ENCODE measurements around the gene CD163. TPM values are rescaled to one million over a fixed set of nuclear protein-coding genes. Genes with fewer than 3 reads are reported as not detected.
A peak's percentile ranks its signal among the peaks of the same experiment; 100 is the strongest.
"Not testable (repeated sequence)": the region's sequence is repeated elsewhere in the genome, so short reads cannot be mapped to it uniquely, and the experiment has no call there.

CD163 gene
- total RNA-seq, 1 donor from 2014 or later = not detected

- DNase-seq = no peak
These were observed 55.5 kb downstream of the CD163 start for GRCh38 chr12:7448099-7448498.

- DNase-seq = no peak
These were observed 59.0 kb downstream of the CD163 start for GRCh38 chr12:7444537-7444936.

DNA sequence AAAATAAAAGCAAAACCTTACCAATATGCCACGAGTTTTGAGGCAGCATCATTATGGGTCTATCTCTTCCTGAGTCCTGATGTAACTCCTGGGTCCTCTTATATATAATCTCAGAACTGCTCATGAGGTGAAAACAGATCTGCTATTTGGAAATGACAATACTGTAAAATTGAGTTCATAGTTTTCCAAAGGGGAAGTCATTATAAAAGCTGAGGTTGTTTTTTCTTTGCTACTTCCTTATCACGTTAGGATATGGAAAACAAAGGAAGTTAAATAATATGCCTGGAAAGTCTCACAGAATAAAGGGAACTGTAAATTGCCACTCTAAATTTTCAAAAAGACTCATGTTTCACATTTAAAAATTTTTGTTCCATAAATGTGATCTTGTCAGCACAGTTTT is 59.5 kb downstream of the CD163 start, which contains the start of gene CD163L1:
Gene CD163L1, minus strand, starts transcription at position 78 of the 400 bp plus-strand sequence. Its CDS starts 26 bp downstream, at position 52.
- DNase-seq = peak; percentile 35

DNA sequence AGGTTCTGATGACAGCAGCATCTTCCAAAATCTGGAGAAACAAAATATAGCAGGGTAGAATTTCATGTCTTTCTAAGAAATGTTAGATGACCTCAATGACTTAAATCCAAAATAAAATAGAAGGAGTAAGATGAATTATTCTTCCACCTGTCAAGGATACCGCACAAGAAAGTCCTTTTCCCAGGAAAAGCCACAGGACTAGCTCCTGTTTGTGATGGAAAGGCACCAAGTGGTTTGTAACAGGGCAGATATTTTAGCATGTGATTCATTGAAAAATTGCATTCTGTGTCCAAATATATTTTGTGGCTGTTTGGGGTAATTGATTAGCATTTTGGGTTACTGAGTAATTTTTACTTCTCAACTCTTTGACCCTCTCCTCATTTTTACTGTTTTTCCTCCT is 62.4 kb downstream of the CD163 start:
- DNase-seq = no peak

GRCh38 chr12:7439579-7440505 is 63.7 kb downstream of the CD163 start:
- peak; percentile 72 for DNase-seq

DNA sequence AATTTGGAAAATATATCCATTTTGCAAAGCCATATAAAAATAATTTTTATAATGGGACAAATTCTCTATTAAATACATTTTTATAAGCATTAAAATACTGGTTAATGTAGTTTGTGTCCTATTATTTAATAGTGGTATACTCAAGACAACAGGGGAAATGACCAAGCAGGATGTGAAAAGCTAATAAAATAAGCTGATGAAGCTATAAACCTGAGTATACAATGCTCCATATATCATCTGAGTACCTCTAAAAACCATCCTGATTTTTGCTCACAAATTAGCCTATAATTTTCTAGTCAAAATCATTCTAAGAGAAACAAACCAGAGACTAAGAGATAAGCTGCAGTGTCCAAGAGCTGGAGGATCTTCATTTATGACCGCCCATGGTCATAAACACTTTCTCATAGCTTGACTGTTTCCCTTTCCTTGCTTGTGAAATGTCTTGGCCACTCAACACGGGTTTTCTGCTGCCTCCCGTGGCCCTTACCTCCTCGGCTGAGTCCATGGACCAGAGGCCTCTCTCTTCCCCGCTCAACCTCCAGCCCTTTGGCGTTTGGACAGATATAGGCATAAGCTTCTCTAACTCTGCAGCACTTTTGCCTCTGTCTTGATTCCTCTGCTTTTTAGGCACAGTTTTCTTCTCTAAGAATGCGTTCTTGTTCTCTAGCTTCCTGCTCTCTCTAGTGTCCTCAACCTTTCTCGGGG is 65.1 kb downstream of the CD163 start:
- DNase-seq = not testable (repeated sequence)

DNA sequence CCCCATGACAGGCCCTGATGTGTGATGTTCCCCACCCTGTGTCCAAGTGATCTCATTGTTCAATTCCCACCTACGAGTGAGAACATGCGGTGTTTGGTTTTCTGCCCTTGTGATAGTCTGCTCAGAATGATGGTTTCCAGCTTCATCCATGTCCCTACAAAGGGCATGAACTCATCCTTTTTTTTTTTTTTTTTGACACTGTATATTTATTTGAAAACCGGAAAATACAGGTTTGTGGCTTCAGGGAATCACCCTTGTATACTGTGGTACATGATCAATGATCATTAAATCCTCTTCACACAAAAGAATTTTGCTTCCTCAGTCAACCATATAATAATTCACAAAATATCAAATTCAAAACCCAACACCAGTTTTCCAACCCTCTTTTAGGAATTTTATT is 66.1 kb downstream of the CD163 start:
- DNase-seq = not testable (repeated sequence)

GRCh38 chr12:7434670-7435069 is 68.9 kb downstream of the CD163 start:
- DNase-seq = no peak

GRCh38 chr12:7433276-7433822 is 70.2 kb downstream of the CD163 start:
- DNase-seq = peak; percentile 93

DNA sequence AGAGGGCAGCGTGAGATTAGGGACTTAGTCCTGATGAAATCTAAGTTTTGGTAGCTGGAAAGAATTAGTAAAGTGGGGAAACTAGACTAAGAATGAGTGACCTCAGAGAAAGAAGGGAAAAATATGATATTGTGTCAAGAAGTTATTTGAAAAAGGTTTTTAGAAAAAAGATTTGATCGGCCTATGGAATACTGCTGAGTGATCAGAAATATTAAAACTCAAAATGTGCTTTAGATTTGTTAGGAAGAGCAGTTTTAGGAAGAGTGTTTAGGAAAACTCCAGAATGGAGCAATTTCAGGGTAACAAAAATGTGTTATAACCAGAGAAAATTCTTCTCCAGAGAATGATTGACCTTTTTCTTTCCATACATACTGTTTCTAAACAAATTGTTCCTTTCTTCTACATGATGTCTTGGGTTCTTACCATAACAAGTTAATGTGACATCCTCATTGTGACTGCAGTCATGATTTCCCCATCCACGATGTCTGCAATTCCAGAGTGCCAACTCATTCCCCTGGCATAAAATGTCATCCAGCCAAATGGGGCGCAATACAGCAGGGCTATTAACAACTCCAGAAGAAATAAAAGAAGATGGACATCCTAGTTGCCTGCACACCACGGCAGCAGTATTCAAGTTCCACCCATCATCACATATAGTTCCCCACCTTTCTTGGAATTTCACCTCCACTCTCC is 71.4 kb downstream of the CD163 start:
- DNase-seq = no peak

Other genes starting within 250 kb of the CD163 start
- gene ACSM4, start 199.7 kb downstream of the CD163 start, total RNA-seq = not detected in 2 replicates
- 5.4 and 7.1 TPM in 2 replicates for gene CD163L1, start 59.6 kb downstream of the CD163 start, total RNA-seq
- not detected in 2 replicates for gene APOBEC1, start 162.1 kb upstream of the CD163 start, total RNA-seq
- gene GDF3, start 192.0 kb upstream of the CD163 start, total RNA-seq = 2.2 and 2.9 TPM in 2 replicates
- not detected in 2 replicates for gene DPPA3, start 207.7 kb upstream of the CD163 start, total RNA-seq
- not detected in 2 replicates for gene CLEC4C, start 243.6 kb upstream of the CD163 start, total RNA-seq

Data from dermis blood vessel endothelial cell (primary cell).